GM21717 (cell line): Measurements from ENCODE around the gene MORN1.

ENCODE experiments used
- ATAC-seq: cut with Tn5 transposase; IDR thresholded peaks from one replicate; pipeline ENCODE4 v1.9.1; 2021; ENCODE audit warnings: mild to moderate bottlenecking, moderate library complexity; ENCODE audit not compliant: unreplicated experiment

MORN1 gene

GRCh38 chr1:2282556-2283270 is 108.6 kb downstream of the MORN1 start:
- ATAC-seq: no peak

- no peak for ATAC-seq
Observed at GRCh38 chr1:2279817-2280216, 111.5 kb downstream of the MORN1 start.

- ATAC-seq: no peak
Observed at GRCh38 chr1:2279210-2279639, 112.1 kb downstream of the MORN1 start.

GRCh38 chr1:2278591-2279209 is 112.7 kb downstream of the MORN1 start:
- no peak for ATAC-seq

- ATAC-seq: no peak
Observed at GRCh38 chr1:2277741-2278488, 113.4 kb downstream of the MORN1 start.

- ATAC-seq: no peak
Observed at GRCh38 chr1:2276803-2277580, 114.4 kb downstream of the MORN1 start.

- no peak for ATAC-seq
Observed at GRCh38 chr1:2275796-2276536, 115.4 kb downstream of the MORN1 start.

GRCh38 chr1:2274929-2275475 is 116.4 kb downstream of the MORN1 start:
- no peak for ATAC-seq

GRCh38 chr1:2274231-2274928 is 117.0 kb downstream of the MORN1 start:
- no peak for ATAC-seq

- ATAC-seq: no peak
Observed at GRCh38 chr1:2273401-2274090, 117.8 kb downstream of the MORN1 start.

- no peak for ATAC-seq
Observed at GRCh38 chr1:2272686-2273400, 118.5 kb downstream of the MORN1 start.

GRCh38 chr1:2271841-2272655 is 119.3 kb downstream of the MORN1 start:
- no peak for ATAC-seq
